Left lung (tissue), 10 donors: ENCODE results near the gene MRPS18A. TPM values are rescaled to one million over a fixed set of nuclear protein-coding genes. Genes with fewer than 3 reads are reported as not detected.
"Not testable (repeated sequence)": the region's sequence is repeated elsewhere in the genome, so short reads cannot be mapped to it uniquely, and the experiment has no call there.

Experiments used
- ATAC-seq: fragments of 200-7000 bp; cut with Tn5 transposase; one replicate; pipeline ENCODE4 v1.9.1; 2020; ENCODE audit warnings: moderate library complexity
- DNase-seq, 4 donors: peaks; one replicate each; pipeline ENCODE4 v3.0.0-alpha.2; 2013 to 2020
- H3K27ac ChIP-seq, 2 donors: fragments of 200-600 bp; sonication (generic) in 1 of 2; one replicate each; pipeline versions ENCODE4 v1.5.0 to v1.8.0; 2020 to 2021
- H3K27me3 ChIP-seq, 2 donors: fragments of 200-600 bp; sonication (generic) in 1 of 2; one replicate each; pipeline versions ENCODE4 v1.5.0 to v1.8.0; 2020 to 2021
- H3K36me3 ChIP-seq, 2 donors: fragments of 200-600 bp; sonication (generic) in 1 of 2; one replicate each; pipeline versions ENCODE4 v1.5.0 to v1.8.0; 2020 to 2021
- H3K4me1 ChIP-seq, 2 donors: fragments of 200-600 bp; one replicate each; pipeline ENCODE4 v1.8.0; 2021
- H3K4me3 ChIP-seq, 2 donors: fragments of 200-600 bp; sonication (generic) in 1 of 2; one replicate each; pipeline versions ENCODE4 v1.5.0 to v1.8.0; 2020 to 2021; ENCODE audit warnings: mild to moderate bottlenecking in 1 of 2
- H3K9me3 ChIP-seq, 2 donors: fragments of 200-600 bp; sonication (generic) in 1 of 2; one replicate each; pipeline versions ENCODE4 v1.5.0 to v1.8.0; 2020 to 2021
- intact Hi-C, 2 donors: fragments of 100-400 bp; cut with DNase I; formaldehyde crosslinking; loops; one replicate each; pipeline versions ENCODE4 v1.11.2 to v1.14.2; 2022
- polyA plus RNA-seq, 6 donors: library from polyadenylated mRNA; unstranded; fragments of 120-200 nt; gene quantifications; one replicate each; pipeline ENCODE4 v1.2.1, GENCODE V29; 2013; ENCODE audit not compliant: insufficient read length in 6 of 6
- total RNA-seq, 2 donors: library from RNA; stranded (reverse); fragmentation: NEBNext Ultra II Directional; extraction: Animal tissue kit (Norgen Biotek cat#: 25700); gene quantifications; one replicate each; pipeline ENCODE4 v1.2.1, GENCODE V29; 2021
- TF ChIP-seq, protein P1 (sequence below), 2 donors: fragments of 200-600 bp; sonication (generic) in 1 of 2; IDR thresholded peaks; one replicate each; pipeline versions ENCODE4 v1.5.0 to v1.8.0; 2021; ENCODE audit warnings: antibody characterized with exemption in 2 of 2
- donor health status: DM: no; HTN: yes; CAD: no.
- donor health status: DM: no; HTN: no; CAD: no.

MRPS18A gene
- total and polyA plus RNA-seq, 8 donors, result 27.0 to 45.0 (median 38.0) TPM

DNA sequence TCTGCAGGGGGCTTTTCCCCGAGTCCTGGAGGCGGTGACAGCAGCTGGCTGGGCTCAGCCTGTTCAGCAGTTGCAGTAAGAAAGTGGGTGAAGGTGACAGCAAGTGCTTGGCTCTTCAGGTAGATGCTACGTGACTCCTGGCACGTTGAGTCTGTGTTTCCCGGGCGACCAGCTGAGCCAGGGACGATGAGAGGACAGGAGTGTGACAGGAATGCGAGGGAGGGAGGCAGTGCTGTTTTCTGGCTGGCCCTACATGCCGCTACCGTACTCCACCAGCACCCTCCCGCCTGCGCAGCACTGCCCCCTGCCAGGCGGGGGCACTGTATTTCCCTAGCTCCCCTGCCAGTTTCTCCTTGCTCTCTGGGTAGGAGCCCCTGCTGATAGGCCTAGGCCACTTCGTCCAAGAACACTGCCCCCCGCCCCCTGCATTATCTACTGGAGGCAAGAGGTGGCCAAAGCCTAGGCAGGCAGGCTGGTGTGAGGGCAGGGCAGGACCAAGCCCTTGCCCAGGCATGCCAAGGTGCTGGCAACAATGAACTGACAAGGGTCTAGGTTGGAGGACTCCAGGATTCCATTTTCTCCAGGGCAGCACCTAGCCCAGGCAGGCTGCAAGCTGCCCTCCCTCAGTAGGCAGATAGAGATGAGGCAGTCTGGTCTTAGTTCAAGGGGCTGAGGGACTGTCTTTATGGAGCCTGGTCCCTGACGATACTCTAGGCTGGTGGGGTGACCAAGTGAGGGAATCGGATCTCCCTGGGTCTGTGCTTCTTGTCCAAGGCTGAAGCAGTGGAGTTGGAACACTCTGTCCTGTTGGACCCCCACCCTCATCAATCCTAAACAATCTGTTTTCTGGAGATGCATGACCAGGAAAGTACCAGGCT, 19.2 kb downstream of the MRPS18A start:
- no peaks in the 10 kb centered on the region for H3K27me3 ChIP-seq
- no peaks in the 10 kb centered on the region for H3K9me3 ChIP-seq
- TF ChIP-seq, protein P1, sequence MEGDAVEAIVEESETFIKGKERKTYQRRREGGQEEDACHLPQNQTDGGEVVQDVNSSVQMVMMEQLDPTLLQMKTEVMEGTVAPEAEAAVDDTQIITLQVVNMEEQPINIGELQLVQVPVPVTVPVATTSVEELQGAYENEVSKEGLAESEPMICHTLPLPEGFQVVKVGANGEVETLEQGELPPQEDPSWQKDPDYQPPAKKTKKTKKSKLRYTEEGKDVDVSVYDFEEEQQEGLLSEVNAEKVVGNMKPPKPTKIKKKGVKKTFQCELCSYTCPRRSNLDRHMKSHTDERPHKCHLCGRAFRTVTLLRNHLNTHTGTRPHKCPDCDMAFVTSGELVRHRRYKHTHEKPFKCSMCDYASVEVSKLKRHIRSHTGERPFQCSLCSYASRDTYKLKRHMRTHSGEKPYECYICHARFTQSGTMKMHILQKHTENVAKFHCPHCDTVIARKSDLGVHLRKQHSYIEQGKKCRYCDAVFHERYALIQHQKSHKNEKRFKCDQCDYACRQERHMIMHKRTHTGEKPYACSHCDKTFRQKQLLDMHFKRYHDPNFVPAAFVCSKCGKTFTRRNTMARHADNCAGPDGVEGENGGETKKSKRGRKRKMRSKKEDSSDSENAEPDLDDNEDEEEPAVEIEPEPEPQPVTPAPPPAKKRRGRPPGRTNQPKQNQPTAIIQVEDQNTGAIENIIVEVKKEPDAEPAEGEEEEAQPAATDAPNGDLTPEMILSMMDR (IDR thresholded peaks at IDR 0.05), result peak; percentile 39 to 52
- H3K27ac ChIP-seq, result peak overlapping the region; percentile 28 to 63
- H3K36me3 ChIP-seq, result peaks cover 0 to 31% of the 10 kb centered on the region in 2 donors
- intact Hi-C loops, result loop anchor here in 1 of 2 donors (5.0 kb wide), 2 partner anchors 104 to 409 kb away; partner anchors contain the start of gene VEGFA
- ATAC-seq (peak; percentile 85), DNase-seq (peak; percentile 69 to 91 (median 76))
- H3K4me1 ChIP-seq, result peaks cover 27 to 38% of the 10 kb centered on the region in 2 donors
- no peak overlapping the region for H3K4me3 ChIP-seq

DNA sequence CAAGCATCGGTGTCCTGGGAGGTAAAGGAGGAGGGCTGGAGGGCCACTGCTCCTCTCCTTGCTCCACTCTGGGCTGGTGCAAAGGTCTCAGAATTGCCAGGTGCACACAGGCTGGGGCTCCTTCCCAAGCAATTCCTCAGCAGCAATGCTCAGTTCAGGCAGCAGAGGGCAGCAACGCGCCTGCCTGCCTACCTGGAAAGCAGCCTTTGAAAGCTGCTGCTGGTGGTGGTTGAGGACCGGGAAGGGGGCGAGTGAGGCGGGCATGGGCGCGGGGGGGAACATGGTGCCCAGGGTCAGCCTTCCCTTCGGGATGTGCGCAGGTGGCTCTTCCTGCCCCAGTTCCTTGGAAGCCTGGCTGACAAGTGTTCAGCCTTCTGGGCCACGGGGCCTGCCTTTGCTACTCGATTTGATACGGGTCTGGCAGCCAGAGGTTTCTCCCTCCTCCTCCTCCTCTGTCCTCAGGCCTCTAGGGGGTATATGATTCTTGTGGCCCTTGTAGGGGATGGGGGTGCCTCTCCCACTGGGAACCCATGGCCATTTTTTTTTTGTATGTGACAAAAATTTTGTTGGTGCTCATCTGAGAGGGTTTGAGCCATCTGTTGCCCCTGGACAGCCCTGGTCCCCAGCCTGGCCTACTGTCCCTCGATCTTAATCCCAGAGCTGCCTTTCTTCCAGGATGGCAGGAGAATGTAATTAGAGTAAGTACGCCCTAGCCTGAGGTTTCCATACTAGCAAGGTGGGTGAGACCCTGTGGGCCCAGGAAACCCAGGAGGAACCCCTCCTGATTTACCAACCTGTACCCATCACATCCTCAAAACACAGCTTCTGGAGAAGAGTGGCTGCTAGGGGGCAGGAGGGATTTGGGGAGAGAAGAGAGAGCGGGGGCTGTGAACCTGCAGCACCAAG, 20.1 kb downstream of the MRPS18A start:
- TF ChIP-seq, protein P1 (IDR thresholded peaks at IDR 0.05), result peak; percentile 95 to 97
- intact Hi-C loops, result loop anchor here in 1 of 2 donors (5.0 kb wide), 2 partner anchors 105 to 410 kb away; partner anchors contain the start of gene VEGFA
- Histone ChIP-seq H3K4me1 (peaks cover 27 to 30% of the 10 kb centered on the region in 2 donors), H3K4me3 (no peak overlapping the region), H3K27me3 (no peaks in the 10 kb centered on the region), H3K9me3 (no peaks in the 10 kb centered on the region), H3K36me3 (peaks cover 0 to 22% of the 10 kb centered on the region in 2 donors), H3K27ac (peak overlapping the region in 1 of 2 donors; percentile 28)
- ATAC-seq, result peak; percentile 85
- peak; percentile 80 to 92 (median 84) for DNase-seq

DNA sequence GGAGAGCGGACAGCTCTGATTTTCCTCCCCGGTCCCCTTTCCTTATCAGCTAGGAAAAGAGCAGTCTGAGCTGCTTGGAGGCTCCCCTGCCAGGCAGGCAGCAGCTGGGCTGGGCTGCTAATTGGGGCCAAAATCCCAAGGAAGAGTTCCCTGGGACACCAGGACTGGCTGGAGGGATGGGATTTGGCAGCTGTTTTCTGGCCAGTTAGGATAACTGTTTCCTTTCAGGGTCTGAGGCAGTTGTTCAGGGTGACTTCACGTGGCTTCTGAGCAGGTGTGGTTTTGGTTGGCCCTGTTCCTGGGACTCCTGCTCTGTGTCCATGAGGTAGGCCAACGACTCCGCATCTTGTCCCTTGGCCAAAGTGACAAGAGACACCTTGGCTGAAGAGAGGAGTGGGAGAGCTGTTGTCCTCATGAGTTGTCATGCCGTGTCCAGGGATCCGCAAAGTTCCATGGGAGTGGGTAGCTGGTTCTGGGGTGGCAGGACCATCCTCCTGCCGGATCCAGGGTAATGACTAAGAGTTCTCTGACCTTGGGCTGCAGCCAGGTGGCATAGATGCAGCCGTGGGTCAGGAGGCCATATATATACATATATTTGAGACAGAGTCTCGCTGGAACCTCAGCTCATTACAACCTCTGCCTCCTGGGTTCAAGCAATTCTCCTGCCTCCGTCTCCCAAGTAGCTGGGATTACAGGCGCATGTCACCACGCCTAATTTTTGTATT, 21.2 kb downstream of the MRPS18A start:
- no peak for DNase-seq
- Histone ChIP-seq H3K36me3 (peaks cover 0 to 10% of the 10 kb centered on the region in 2 donors), H3K27me3 (no peaks in the 10 kb centered on the region), H3K9me3 (no peaks in the 10 kb centered on the region), H3K4me3 (no peak overlapping the region), H3K4me1 (peaks cover 25 to 27% of the 10 kb centered on the region in 2 donors), H3K27ac (no peak overlapping the region)
- TF ChIP-seq, protein P1 (IDR thresholded peaks at IDR 0.05), result no peak
- intact Hi-C loops, result loop anchor here in 1 of 2 donors (5.0 kb wide), 2 partner anchors 106 to 411 kb away; partner anchors contain the start of gene VEGFA
- no peak for ATAC-seq

DNA sequence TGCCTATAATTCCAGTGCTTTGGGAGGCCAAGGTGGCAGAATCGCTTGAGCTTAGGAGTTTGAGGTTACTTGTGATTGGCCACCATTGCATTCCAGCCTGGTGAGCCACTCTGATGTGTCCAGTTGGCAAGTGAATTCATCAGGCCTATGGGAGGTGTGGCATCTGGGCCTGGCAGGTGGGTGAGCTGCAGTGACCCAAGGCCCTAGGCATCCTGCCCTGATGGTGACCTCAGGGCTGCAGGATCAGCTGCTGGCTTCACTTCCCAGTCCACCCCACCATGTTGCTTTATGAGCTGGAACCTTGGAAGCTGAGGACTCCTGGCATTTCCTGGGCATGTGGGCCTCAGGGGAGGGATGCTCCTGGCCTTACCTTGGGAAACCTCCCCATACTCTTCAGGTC, 22.2 kb downstream of the MRPS18A start:
- DNase-seq (no peak), ATAC-seq (no peak)
- H3K27ac ChIP-seq, result no peak overlapping the region
- TF ChIP-seq, protein P1 (IDR thresholded peaks at IDR 0.05), result no peak
- H3K27me3 ChIP-seq, result no peaks in the 10 kb centered on the region
- H3K4me1 ChIP-seq, result peaks cover 22 to 24% of the 10 kb centered on the region in 2 donors
- intact Hi-C loops, result loop anchor here in 1 of 2 donors (5.0 kb wide), 2 partner anchors 107 to 412 kb away; partner anchors contain the start of gene VEGFA
- H3K4me3 ChIP-seq, result no peak overlapping the region
- peaks cover 0 to under 1% of the 10 kb centered on the region in 2 donors for H3K36me3 ChIP-seq
- H3K9me3 ChIP-seq, result peaks cover 0 to 5% of the 10 kb centered on the region in 2 donors

DNA sequence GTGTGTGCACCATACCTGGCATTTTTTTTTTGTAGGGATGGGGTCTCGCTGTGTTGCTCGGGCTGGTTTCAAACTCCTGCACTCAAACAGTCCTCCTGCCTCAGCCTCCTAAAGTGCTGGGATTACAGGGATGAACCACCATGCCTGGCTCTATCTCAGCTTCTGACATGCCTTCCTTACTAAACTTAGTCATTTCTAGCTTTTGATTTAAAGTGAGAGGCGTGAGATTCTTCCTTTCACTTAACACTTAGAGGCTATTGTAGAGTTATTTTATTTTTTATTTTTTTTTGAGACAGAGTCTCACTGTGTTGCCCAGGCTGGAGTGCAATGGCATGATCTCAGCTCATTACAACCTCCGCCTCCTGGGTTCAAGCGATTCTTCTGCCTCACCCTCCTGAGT, 24.6 kb downstream of the MRPS18A start:
- DNase-seq, H3K4me3 ChIP-seq, H3K27ac ChIP-seq, H3K9me3 ChIP-seq, H3K27me3 ChIP-seq, H3K4me1 ChIP-seq, intact Hi-C loops, H3K36me3 ChIP-seq, ATAC-seq: not testable (repeated sequence)
